Erythroblast (primary cell): ENCODE data around the gene MGAT1.

ENCODE experiments used
- GATA1 ChIP-seq: IDR thresholded peaks from 2 replicates; pipeline ENCODE4 v1.6.1; 2011; ENCODE audit warnings: low read depth, mild to moderate bottlenecking, control low read depth, low read length, moderate library complexity
- POLR2A ChIP-seq: IDR thresholded peaks from 2 replicates; pipeline ENCODE4 v1.6.1; 2011; ENCODE audit warnings: mild to moderate bottlenecking, low read length

DNA sequence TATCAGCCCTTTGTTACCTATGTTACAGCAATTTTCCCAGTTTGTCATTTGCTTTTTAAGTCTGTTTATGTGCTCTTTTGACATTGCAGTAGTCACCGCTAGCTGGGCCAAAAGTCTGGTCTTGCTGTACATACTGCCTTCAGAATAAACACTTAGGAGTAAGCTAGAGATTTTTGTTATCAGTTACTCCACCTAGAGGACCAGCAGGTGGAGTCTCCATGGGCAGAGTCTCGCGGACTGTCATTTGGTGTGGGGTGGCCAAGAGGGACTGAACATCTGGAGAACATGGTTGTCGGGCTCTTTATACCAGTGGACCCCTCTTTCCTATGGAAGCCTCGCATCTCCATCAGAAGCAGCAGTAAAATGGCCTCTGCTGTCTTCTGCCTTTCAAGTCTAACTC is 10.8 kb upstream of the MGAT1 start:
- TF ChIP-seq POLR2A = no peak
- no peak for TF ChIP-seq GATA1
